ENCODE results near the gene BACE1.

Gene BACE1

GRCh38 chr11:117305145-117305544 is 10.9 kb downstream of the BACE1 start:
- DNase-seq, result no peak

- no peak for DNase-seq
Observed at GRCh38 chr11:117303646-117304315, 12.3 kb downstream of the BACE1 start.

GRCh38 chr11:117303101-117303500 is 13.0 kb downstream of the BACE1 start:
- DNase-seq, result no peak

- no peak for DNase-seq
Observed at GRCh38 chr11:117302228-117302627, 13.8 kb downstream of the BACE1 start.

GRCh38 chr11:117300773-117301172 is 15.3 kb downstream of the BACE1 start:
- DNase-seq, result no peak

GRCh38 chr11:117300283-117300663 is 15.8 kb downstream of the BACE1 start:
- no peak for DNase-seq

- DNase-seq, result no peak
Observed at GRCh38 chr11:117299351-117300282, 16.4 kb downstream of the BACE1 start.

GRCh38 chr11:117298195-117298594 is 17.9 kb downstream of the BACE1 start:
- no peak for DNase-seq

- no peak for DNase-seq
Observed at GRCh38 chr11:117296881-117297280, 19.2 kb downstream of the BACE1 start.

GRCh38 chr11:117295438-117296137 is 20.5 kb downstream of the BACE1 start:
- DNase-seq, result no peak

GRCh38 chr11:117292616-117293015 is 23.4 kb downstream of the BACE1 start:
- DNase-seq, result no peak

GRCh38 chr11:117290809-117291396 is 25.2 kb downstream of the BACE1 start, which contains the start of gene BACE1-AS:
Gene BACE1-AS (plus strand): TSS chr11:117291346.
- DNase-seq, result no peak

- DNase-seq, result no peak
Observed at GRCh38 chr11:117289795-117290194, 26.3 kb downstream of the BACE1 start.

- DNase-seq, result no peak
Observed at GRCh38 chr11:117287668-117288067, 28.4 kb downstream of the BACE1 start.

- no peak for DNase-seq
Observed at GRCh38 chr11:117286588-117286987, 29.5 kb downstream of the BACE1 start.

GRCh38 chr11:117284053-117284452 is 32.0 kb downstream of the BACE1 start:
- no peak for DNase-seq

- no peak for DNase-seq
Observed at GRCh38 chr11:117282956-117283355, 33.1 kb downstream of the BACE1 start.

GRCh38 chr11:117281869-117282268 is 34.2 kb downstream of the BACE1 start:
- DNase-seq, result no peak

GRCh38 chr11:117281159-117281558 is 34.9 kb downstream of the BACE1 start:
- no peak for DNase-seq

GRCh38 chr11:117279711-117280376 is 36.2 kb downstream of the BACE1 start:
- DNase-seq, result no peak

GRCh38 chr11:117278347-117278746 is 37.7 kb downstream of the BACE1 start:
- no peak for DNase-seq

GRCh38 chr11:117273550-117274289 is 42.3 kb downstream of the BACE1 start:
- no peak for DNase-seq

All from activated CD4-positive, alpha-beta T cell treated with anti-CD3 and anti-CD28 coated beads for 4 hours (primary cell).